IPS-11a (cell line): Measurements from ENCODE around the gene OTUD5.

Experiments used
- H3K4me3 ChIP-seq: one replicate; pipeline ENCODE4 v1.5.1; 2013; ENCODE audit warnings: low read depth, low read length, control low read depth

Gene OTUD5

GRCh38 chrX:48911412-48912182 is 45.8 kb downstream of the OTUD5 start, which contains the start of gene SLC35A2:
Gene SLC35A2 (minus strand): TSS chrX:48911646. CDS start chrX:48911636, 10 bp downstream.
- peak within 1 kb of the TSS; percentile 60 for H3K4me3 ChIP-seq

GRCh38 chrX:48910926-48911411 is 46.4 kb downstream of the OTUD5 start:
- peak overlapping the region; percentile 60 for H3K4me3 ChIP-seq

GRCh38 chrX:48909703-48910294 is 47.6 kb downstream of the OTUD5 start:
- H3K4me3 ChIP-seq = no peak overlapping the region

GRCh38 chrX:48908600-48908999 is 48.8 kb downstream of the OTUD5 start:
- H3K4me3 ChIP-seq = no peak overlapping the region

GRCh38 chrX:48905090-48905790 is 52.2 kb downstream of the OTUD5 start:
- no peak overlapping the region for H3K4me3 ChIP-seq

- no peak overlapping the region for H3K4me3 ChIP-seq
Measured at GRCh38 chrX:48904626-48905025, 52.8 kb downstream of the OTUD5 start.

GRCh38 chrX:48904180-48904579 is 53.2 kb downstream of the OTUD5 start:
- no peak overlapping the region for H3K4me3 ChIP-seq

- no peak overlapping the region for H3K4me3 ChIP-seq
Measured at GRCh38 chrX:48903290-48903689, 54.1 kb downstream of the OTUD5 start.

- no peak overlapping the region for H3K4me3 ChIP-seq
Measured at GRCh38 chrX:48902776-48903175, 54.6 kb downstream of the OTUD5 start.

GRCh38 chrX:48902135-48902534 is 55.3 kb downstream of the OTUD5 start:
- no peak overlapping the region for H3K4me3 ChIP-seq

- H3K4me3 ChIP-seq = no peak overlapping the region
Measured at GRCh38 chrX:48901069-48901468, 56.3 kb downstream of the OTUD5 start.

- H3K4me3 ChIP-seq = no peak overlapping the region
Measured at GRCh38 chrX:48899078-48899410, 58.4 kb downstream of the OTUD5 start.

GRCh38 chrX:48897625-48898306 is 59.6 kb downstream of the OTUD5 start, which contains the start of the genes PQBP1 and TIMM17B:
Gene PQBP1 (plus strand): TSS chrX:48897930. CDS start chrX:48898510, 580 bp downstream.
Gene TIMM17B (minus strand): TSS chrX:48897768. CDS start chrX:48897749, 19 bp downstream.
- peak within 1 kb of the TSS; percentile 81 for H3K4me3 ChIP-seq

- peak overlapping the region; percentile 81 for H3K4me3 ChIP-seq
Measured at GRCh38 chrX:48897157-48897624, 60.2 kb downstream of the OTUD5 start.

GRCh38 chrX:48896611-48897011 is 60.8 kb downstream of the OTUD5 start:
- H3K4me3 ChIP-seq = peak overlapping the region; percentile 81

- H3K4me3 ChIP-seq = no peak overlapping the region
Measured at GRCh38 chrX:48894891-48895290, 62.5 kb downstream of the OTUD5 start.

- H3K4me3 ChIP-seq = no peak overlapping the region
Measured at GRCh38 chrX:48893556-48894348, 63.7 kb downstream of the OTUD5 start.

- H3K4me3 ChIP-seq = no peak overlapping the region
Measured at GRCh38 chrX:48892896-48893295, 64.5 kb downstream of the OTUD5 start.

GRCh38 chrX:48891402-48892288 is 65.8 kb downstream of the OTUD5 start:
- H3K4me3 ChIP-seq = peak overlapping the region; percentile 24
